Naive thymus-derived CD4-positive, alpha-beta T cell (primary cell): ENCODE data around the gene PSTPIP1. TPM values are rescaled to one million over a fixed set of nuclear protein-coding genes. Genes with fewer than 3 reads are reported as not detected.
"Not testable (repeated sequence)": the region's sequence is repeated elsewhere in the genome, so short reads cannot be mapped to it uniquely, and the experiment has no call there.

Source experiments
- ATAC-seq: fragments of 150-1000 bp; cut with Tn5 transposase; 2 replicates; pipeline ENCODE4 v1.10.0; 2021; ENCODE audit warnings: mild to moderate bottlenecking, moderate library complexity
- CTCF ChIA-PET: fragments of 350-600 bp; sonication (Branson Sonifier 250); formaldehyde crosslinking; loops from one replicate; lab custom pipeline; 2021; ENCODE audit warnings: antibody characterized with exemption; lab: Charles Lee
- POLR2A ChIA-PET: fragments of 350-600 bp; sonication (Branson Sonifier 250); formaldehyde crosslinking; loops from one replicate; lab custom pipeline; 2021; ENCODE audit warnings: antibody characterized with exemption, inconsistent platforms; lab: Charles Lee
- DNase-seq, 9 donors: peaks; one replicate each; pipeline versions ENCODE4 v3.0.0 to v3.0.0-alpha.2; 2020 to 2022; ENCODE audit warnings: mixed read lengths in 1 of 9
- H3K27ac ChIP-seq: one replicate; pipeline ENCODE4 v1.7.0; 2013; ENCODE audit warnings: mild to moderate bottlenecking, low read depth, low read length, moderate library complexity
- H3K27me3 ChIP-seq, 2 donors: one replicate each; pipeline ENCODE4 v1.7.0; 2013; ENCODE audit warnings: low read length in 2 of 2, mild to moderate bottlenecking in 2 of 2, moderate library complexity in 2 of 2; ENCODE audit not compliant: control insufficient read depth in 2 of 2, insufficient read depth in 2 of 2
- H3K36me3 ChIP-seq, 3 experiments: 1 replicate in 2 of 3; 2 replicates in 1 of 3; pipeline ENCODE4 v1.7.0; 2013; ENCODE audit warnings: low read length in 3 of 3, mild to moderate bottlenecking in 3 of 3, moderate library complexity in 1 of 3; ENCODE audit not compliant: insufficient read depth in 3 of 3, control insufficient read depth in 2 of 3
- H3K4me1 ChIP-seq, 2 donors: one replicate each; pipeline ENCODE4 v1.7.0; 2013; ENCODE audit warnings: low read length in 2 of 2, mild to moderate bottlenecking in 2 of 2, moderate library complexity in 1 of 2; ENCODE audit not compliant: control insufficient read depth in 2 of 2, insufficient read depth in 2 of 2
- H3K4me3 ChIP-seq: 2 replicates; pipeline ENCODE4 v1.7.0; 2013; ENCODE audit warnings: mild to moderate bottlenecking, low read length
- H3K9me3 ChIP-seq, 3 experiments: 1 replicate in 2 of 3; 2 replicates in 1 of 3; pipeline ENCODE4 v1.7.0; 2013; ENCODE audit warnings: low read length in 3 of 3; ENCODE audit not compliant: control insufficient read depth in 2 of 3
- H3K27ac Mint-ChIP-seq, 9 donors: one replicate each; pipeline ENCODE4 v1.8.0; 2020 to 2022; ENCODE audit warnings: mixed read lengths in 9 of 9, mild to moderate bottlenecking in 8 of 9, moderate library complexity in 5 of 9, inconsistent platforms in 2 of 9
- H3K27me3 Mint-ChIP-seq, 5 donors: one replicate each; pipeline ENCODE4 v1.8.0; 2021 to 2022; ENCODE audit warnings: mixed read lengths in 5 of 5, mild to moderate bottlenecking in 1 of 5
- H3K36me3 Mint-ChIP-seq, 5 donors: one replicate each; pipeline ENCODE4 v1.8.0; 2020 to 2022; ENCODE audit warnings: mixed read lengths in 5 of 5, mild to moderate bottlenecking in 3 of 5, inconsistent platforms in 1 of 5
- H3K4me1 Mint-ChIP-seq, 7 donors: one replicate each; pipeline ENCODE4 v1.8.0; 2020 to 2022; ENCODE audit warnings: mixed read lengths in 7 of 7, mild to moderate bottlenecking in 3 of 7, inconsistent platforms in 1 of 7
- H3K4me3 Mint-ChIP-seq, 10 donors: one replicate each; pipeline ENCODE4 v1.8.0; 2020 to 2022; ENCODE audit warnings: mild to moderate bottlenecking in 10 of 10, mixed read lengths in 10 of 10, moderate library complexity in 6 of 10, inconsistent platforms in 2 of 10
- H3K9me3 Mint-ChIP-seq, 11 donors: one replicate each; pipeline ENCODE4 v1.8.0; 2020 to 2022; ENCODE audit warnings: mixed read lengths in 11 of 11, mild to moderate bottlenecking in 4 of 11, inconsistent platforms in 1 of 11, moderate library complexity in 1 of 11
- intact Hi-C, 2 donors: fragments of 100-400 bp; cut with micrococcal nuclease; formaldehyde crosslinking; loops; one replicate each; pipeline ENCODE4 v1.15.1; 2023
- polyA plus RNA-seq, 2 donors: library from polyadenylated mRNA; unstranded; fragments of 300-500 nt; fragmentation: Illumina TruSeq; gene quantifications; one replicate each; pipeline ENCODE4 v1.2.3, GENCODE V29; 2021
- total RNA-seq, 6 experiments: library from RNA in 5 of 6; stranded (reverse) in 5 of 6; gene quantifications; 1 replicate in 5 of 6; 2 replicates in 1 of 6; pipeline ENCODE4 v1.2.3 and lab custom pipeline; 2021 to 2026

PSTPIP1 gene
- total and polyA plus RNA-seq, 7 experiments from 2014 or later = 29.1 to 182 (median 145) TPM

GRCh38 chr15:76954744-76955143 is 40.2 kb upstream of the PSTPIP1 start:
- intact Hi-C loops = no loop called here
- Histone ChIP-seq H3K27me3 (no peaks in the 10 kb centered on the region), H3K36me3 (peaks cover 0 to 5% (median 0%) of the 10 kb centered on the region in 3 experiments), H3K4me1 (no peaks in the 10 kb centered on the region), H3K4me3 (no peak overlapping the region), H3K9me3 (no peaks in the 10 kb centered on the region), H3K27ac (no peak overlapping the region)
- DNase-seq (no peak), ATAC-seq (no peak)
- Mint-ChIP-seq H3K27ac (peak overlapping the region in 1 of 9 donors; percentile 36), H3K9me3 (no peaks in the 10 kb centered on the region), H3K4me1 (peaks cover 0 to 9% (median 7%) of the 10 kb centered on the region in 7 donors), H3K4me3 (no peak overlapping the region), H3K36me3 (peaks cover 0 to 10% (median 4%) of the 10 kb centered on the region in 5 donors), H3K27me3 (peaks cover 0 to 6% (median 0%) of the 10 kb centered on the region in 5 donors)
- POLR2A ChIA-PET = no interaction called here
- CTCF ChIA-PET = interaction anchor here (0.7 to 1.2 kb wide), 2 partner anchors 19 to 505 kb away, joined by 3 to 5 read pairs; no protein-coding TSS in a partner anchor

- ATAC-seq = no peak
- CTCF ChIA-PET = no interaction called here
Measured at GRCh38 chr15:76961268-76962011, 33.5 kb upstream of the PSTPIP1 start.

GRCh38 chr15:76962337-76963013 is 32.5 kb upstream of the PSTPIP1 start:
- H3K36me3 Mint-ChIP-seq = no peaks in the 10 kb centered on the region
- H3K36me3 ChIP-seq = no peaks in the 10 kb centered on the region
- no peaks in the 10 kb centered on the region for H3K9me3 Mint-ChIP-seq
- H3K4me1 Mint-ChIP-seq = peaks cover 0 to 3% (median 0%) of the 10 kb centered on the region in 7 donors
- no peak overlapping the region for H3K4me3 Mint-ChIP-seq
- intact Hi-C loops = no loop called here
- H3K27me3 Mint-ChIP-seq = peaks cover 0 to 34% (median 4%) of the 10 kb centered on the region in 5 donors
- no peak overlapping the region for H3K4me3 ChIP-seq
- no peaks in the 10 kb centered on the region for H3K27me3 ChIP-seq
- no peak for ATAC-seq
- CTCF ChIA-PET = no interaction called here
- POLR2A ChIA-PET = no interaction called here
- H3K27ac Mint-ChIP-seq = no peak overlapping the region
- no peaks in the 10 kb centered on the region for H3K4me1 ChIP-seq
- DNase-seq = no peak
- no peak overlapping the region for H3K27ac ChIP-seq
- no peaks in the 10 kb centered on the region for H3K9me3 ChIP-seq

More at GRCh38 chr15:76961268-76962011, 33.5 kb upstream of the PSTPIP1 start:
- no peaks in the 10 kb centered on the region for H3K36me3 Mint-ChIP-seq
- Histone ChIP-seq H3K4me3 (no peak overlapping the region), H3K9me3 (no peaks in the 10 kb centered on the region), H3K27me3 (no peaks in the 10 kb centered on the region), H3K27ac (no peak overlapping the region), H3K4me1 (no peaks in the 10 kb centered on the region), H3K36me3 (no peaks in the 10 kb centered on the region)
- H3K27me3 Mint-ChIP-seq = peaks cover 0 to 37% (median 4%) of the 10 kb centered on the region in 5 donors
- peaks cover 0 to 3% (median 0%) of the 10 kb centered on the region in 7 donors for H3K4me1 Mint-ChIP-seq
- POLR2A ChIA-PET = no interaction called here
- intact Hi-C loops = no loop called here
- H3K27ac Mint-ChIP-seq = no peak overlapping the region
- DNase-seq = no peak
- no peaks in the 10 kb centered on the region for H3K9me3 Mint-ChIP-seq
- no peak overlapping the region for H3K4me3 Mint-ChIP-seq

- H3K9me3 ChIP-seq = no peaks in the 10 kb centered on the region
- intact Hi-C loops = no loop called here
- no peaks in the 10 kb centered on the region for H3K27me3 ChIP-seq
- no peaks in the 10 kb centered on the region for H3K9me3 Mint-ChIP-seq
- ATAC-seq (no peak), DNase-seq (no peak)
- no peaks in the 10 kb centered on the region for H3K36me3 Mint-ChIP-seq
- no peak overlapping the region for H3K4me3 ChIP-seq
- ChIA-PET POLR2A (interaction anchor here (0.6 to 0.7 kb wide), 2 partner anchors 15 to 95 kb away, joined by 3 read pairs; no protein-coding TSS in a partner anchor), CTCF (no interaction called here)
- no peak overlapping the region for H3K4me3 Mint-ChIP-seq
- peaks cover 0 to 34% (median 4%) of the 10 kb centered on the region in 5 donors for H3K27me3 Mint-ChIP-seq
- H3K27ac ChIP-seq = no peak overlapping the region
- H3K4me1 ChIP-seq = no peaks in the 10 kb centered on the region
- no peaks in the 10 kb centered on the region for H3K36me3 ChIP-seq
- peaks cover 0 to 3% (median 0%) of the 10 kb centered on the region in 7 donors for H3K4me1 Mint-ChIP-seq
- H3K27ac Mint-ChIP-seq = no peak overlapping the region
Measured at GRCh38 chr15:76963596-76963995, 31.3 kb upstream of the PSTPIP1 start.

GRCh38 chr15:76964157-76964556 is 30.8 kb upstream of the PSTPIP1 start:
- no peak overlapping the region for H3K4me3 Mint-ChIP-seq
- DNase-seq (no peak), ATAC-seq (no peak)
- Histone ChIP-seq H3K27me3 (no peaks in the 10 kb centered on the region), H3K4me3 (no peak overlapping the region), H3K4me1 (no peaks in the 10 kb centered on the region), H3K9me3 (no peaks in the 10 kb centered on the region), H3K36me3 (no peaks in the 10 kb centered on the region), H3K27ac (no peak overlapping the region)
- peaks cover 0 to 3% (median 0%) of the 10 kb centered on the region in 7 donors for H3K4me1 Mint-ChIP-seq
- POLR2A ChIA-PET = interaction anchor here (0.7 kb wide), 1 partner anchor 15 kb away, joined by 3 read pairs; no protein-coding TSS in a partner anchor
- peaks cover 0 to 35% (median 4%) of the 10 kb centered on the region in 5 donors for H3K27me3 Mint-ChIP-seq
- intact Hi-C loops = no loop called here
- H3K36me3 Mint-ChIP-seq = no peaks in the 10 kb centered on the region
- H3K9me3 Mint-ChIP-seq = no peaks in the 10 kb centered on the region
- CTCF ChIA-PET = no interaction called here
- no peak overlapping the region for H3K27ac Mint-ChIP-seq

GRCh38 chr15:76966051-76966450 is 28.9 kb upstream of the PSTPIP1 start:
- H3K9me3 ChIP-seq, CTCF ChIA-PET, H3K4me1 Mint-ChIP-seq, ATAC-seq, H3K27ac ChIP-seq, intact Hi-C loops, H3K9me3 Mint-ChIP-seq, H3K4me3 ChIP-seq, H3K4me1 ChIP-seq, POLR2A ChIA-PET, H3K4me3 Mint-ChIP-seq, H3K36me3 ChIP-seq, H3K36me3 Mint-ChIP-seq, DNase-seq, H3K27me3 ChIP-seq, H3K27ac Mint-ChIP-seq: not testable (repeated sequence)
- peaks cover 0 to 34% (median 4%) of the 10 kb centered on the region in 5 donors for H3K27me3 Mint-ChIP-seq
